ENCODE data around the gene GART. TPM values are rescaled to one million over a fixed set of nuclear protein-coding genes. Genes with fewer than 3 reads are reported as not detected.

GART gene
- total and polyA plus RNA-seq, 2 of the 8 experiments (the other 6 are each of a cell fraction or from before 2014, with no cell fraction given): 23.1 to 231 TPM

GRCh38 chr21:33562389-33562788 lies 20.5 kb upstream of the GART start:
- Histone ChIP-seq H2BK120ac (replicated peaks; ENCODE audit: low read depth, low read length) (no peak overlapping the region), H3K18ac (ENCODE audit: extremely low read depth, low read length) (no peak overlapping the region), H3K9me3 (ENCODE audit: insufficient read depth in 2 of 2, low read depth in 1 of 2, low read length in 1 of 2) (no peaks in the 10 kb centered on the region), H3K4me1 (replicated peaks in 1 of 4; ENCODE audit: control insufficient read depth in 3 of 4, insufficient read depth in 4 of 4, low read length in 3 of 4) (no peaks in the 10 kb centered on the region), H3K4ac (replicated peaks; ENCODE audit: insufficient read length, low read depth, low read length) (no peak overlapping the region), H3K9ac (replicated peaks in 1 of 4; ENCODE audit: extremely low read depth in 1 of 4, low read depth in 3 of 4, low read length in 3 of 4) (no peak overlapping the region), H2BK20ac (ENCODE audit: low read length) (no peak overlapping the region), H3K27ac (ENCODE audit: low read depth, low read length) (no peak overlapping the region), H3K79me1 (ENCODE audit: low read depth, low read length) (no peaks in the 10 kb centered on the region), H2AK5ac (ENCODE audit: low read depth, low read length) (no peak overlapping the region), H3K14ac (ENCODE audit: insufficient read length) (no peak overlapping the region), H4K91ac (replicated peaks; ENCODE audit: insufficient read length, low read length) (no peak overlapping the region), H3K79me2 (ENCODE audit: control insufficient read depth in 1 of 2, insufficient read depth in 2 of 2, low read length in 2 of 2) (peaks cover 3 to 41% of the 10 kb centered on the region in 2 experiments; a peak in 3 of 4 replicates), H3K4me3 (ENCODE audit: extremely low read depth in 1 of 4, insufficient read depth in 2 of 4, low read depth in 3 of 4, low read length in 4 of 4) (no peak overlapping the region), H2AFZ (ENCODE audit: low read length) (no peak overlapping the region), H4K20me1 (replicated peaks in 1 of 2; ENCODE audit: control insufficient read depth in 1 of 2, insufficient read depth in 2 of 2, low read length in 2 of 2) (peaks cover 5 to 10% of the 10 kb centered on the region in 2 experiments), H3K56ac (replicated peaks; ENCODE audit: insufficient read length, low read depth, low read length) (no peak overlapping the region), H3K23me2 (ENCODE audit: low read depth, low read length) (no peaks in the 10 kb centered on the region), H3K36me3 (ENCODE audit: control insufficient read depth in 2 of 4, insufficient read depth in 4 of 4, low read length in 3 of 4) (peaks cover 18 to 71% (median 43%) of the 10 kb centered on the region in 4 experiments), H3K23ac (ENCODE audit: insufficient read length) (no peak overlapping the region), H4K8ac (ENCODE audit: extremely low read depth, insufficient read depth, low read length) (no peak overlapping the region), H2BK15ac (ENCODE audit: low read length) (no peak overlapping the region), H2BK5ac (ENCODE audit: low read depth, low read length) (no peak overlapping the region), H2BK12ac (ENCODE audit: low read depth, low read length) (no peak overlapping the region), H3K4me2 (ENCODE audit: insufficient read depth in 1 of 2, low read depth in 2 of 2, low read length in 2 of 2) (no peak overlapping the region), H4K5ac (ENCODE audit: insufficient read length, low read depth, low read length) (no peak overlapping the region), H3K27me3 (replicated peaks in 1 of 4; ENCODE audit: control insufficient read depth in 3 of 4, extremely low read depth in 1 of 4, insufficient read depth in 3 of 4, low read length in 3 of 4) (no peaks in the 10 kb centered on the region)
- FAIRE-seq (no peak), DNase-seq (ENCODE audit: low read depth in 1 of 2, low spot score in 2 of 2) (no peak)
- 98% methylated on average over 2 of the region's 2 CpGs; no CpG with 5 or more reads in 1 of the 2 experiments for WGBS, 2 experiments (ENCODE audit: extremely low coverage in 1 of 2, insufficient coverage in 1 of 2, insufficient read length in 1 of 2, insufficient replicate concordance in 2 of 2, low coverage in 1 of 2, low lambda C conversion rate in 2 of 2, missing lambda C conversion rate in 1 of 2)
- POLR2A ChIA-PET (ENCODE audit: partially characterized antibody): interaction anchor here (0.9 to 1.6 kb wide), 2 partner anchors 26 to 44 kb away, joined by 3 read pairs; partner anchors contain the start of gene DONSON
- no peak for TF ChIP-seq TAF1 (IDR thresholded peaks at IDR 0.05; ENCODE audit: low read depth, low read length)
- no peak for TF ChIP-seq EZH2 (IDR thresholded peaks at IDR 0.05; ENCODE audit: low read depth, low read length, severe bottlenecking)
- TF ChIP-seq RAD21 (IDR thresholded peaks at IDR 0.05 in 1 of 2, conservative IDR thresholded peaks at IDR 0.05 in 1 of 2; ENCODE audit: low read depth in 2 of 2, low read length in 2 of 2): no peak
- no peak for TF ChIP-seq CREB1 (IDR thresholded peaks at IDR 0.05)
- TF ChIP-seq, protein P1, sequence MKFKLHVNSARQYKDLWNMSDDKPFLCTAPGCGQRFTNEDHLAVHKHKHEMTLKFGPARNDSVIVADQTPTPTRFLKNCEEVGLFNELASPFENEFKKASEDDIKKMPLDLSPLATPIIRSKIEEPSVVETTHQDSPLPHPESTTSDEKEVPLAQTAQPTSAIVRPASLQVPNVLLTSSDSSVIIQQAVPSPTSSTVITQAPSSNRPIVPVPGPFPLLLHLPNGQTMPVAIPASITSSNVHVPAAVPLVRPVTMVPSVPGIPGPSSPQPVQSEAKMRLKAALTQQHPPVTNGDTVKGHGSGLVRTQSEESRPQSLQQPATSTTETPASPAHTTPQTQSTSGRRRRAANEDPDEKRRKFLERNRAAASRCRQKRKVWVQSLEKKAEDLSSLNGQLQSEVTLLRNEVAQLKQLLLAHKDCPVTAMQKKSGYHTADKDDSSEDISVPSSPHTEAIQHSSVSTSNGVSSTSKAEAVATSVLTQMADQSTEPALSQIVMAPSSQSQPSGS (IDR thresholded peaks at IDR 0.05; ENCODE audit: low read length): no peak
- CTCF ChIA-PET (ENCODE audit: partially characterized antibody): interaction anchor here (1.1 kb wide), 1 partner anchor 43 kb away, joined by 3 read pairs; no protein-coding TSS in a partner anchor
